Activated T-cell treated with anti-CD3 and anti-CD28 coated beads for 1 hour (primary cell): ENCODE data around the gene SIRT3.

Experiments
- DNase-seq: peaks from one replicate; pipeline ENCODE4 v3.0.0-alpha.2; 2020; ENCODE audit warnings: low read depth

SIRT3 gene

GRCh38 chr11:235997-236773 lies at the start of gene SIRT3:
Gene SIRT3 (minus strand): TSS chr11:236342. CDS start chr11:236328, 14 bp downstream.
- peak; percentile 82 for DNase-seq

GRCh38 chr11:285894-286220 lies 49.7 kb upstream of the SIRT3 start:
- no peak for DNase-seq

- no peak for DNase-seq
Measured at GRCh38 chr11:285021-285893, 49.1 kb upstream of the SIRT3 start.

- DNase-seq = no peak
Measured at GRCh38 chr11:284105-285020, 48.2 kb upstream of the SIRT3 start.

GRCh38 chr11:283405-284104 lies 47.4 kb upstream of the SIRT3 start:
- no peak for DNase-seq

- no peak for DNase-seq
Measured at GRCh38 chr11:282630-283360, 46.7 kb upstream of the SIRT3 start.

GRCh38 chr11:282171-282570 lies 46.0 kb upstream of the SIRT3 start:
- no peak for DNase-seq

- no peak for DNase-seq
Measured at GRCh38 chr11:281486-282161, 45.5 kb upstream of the SIRT3 start.

- no peak for DNase-seq
Measured at GRCh38 chr11:280706-281485, 44.8 kb upstream of the SIRT3 start.

GRCh38 chr11:279966-280705 lies 44.0 kb upstream of the SIRT3 start:
- DNase-seq = no peak

GRCh38 chr11:279040-279965 lies 43.2 kb upstream of the SIRT3 start:
- DNase-seq = no peak

GRCh38 chr11:278001-278951 lies 42.1 kb upstream of the SIRT3 start, which contains the start of gene NLRP6:
Gene NLRP6 (plus strand): TSS chr11:278407. CDS start chr11:278570, 163 bp downstream.
- no peak for DNase-seq

GRCh38 chr11:276219-276618 lies 40.1 kb upstream of the SIRT3 start:
- DNase-seq = no peak

- no peak for DNase-seq
Measured at GRCh38 chr11:272931-273198, 36.7 kb upstream of the SIRT3 start.

GRCh38 chr11:272195-272930 lies 36.2 kb upstream of the SIRT3 start:
- no peak for DNase-seq

- DNase-seq = no peak
Measured at GRCh38 chr11:271319-271715, 35.2 kb upstream of the SIRT3 start.
